Lung microvascular endothelial cell (primary cell): ENCODE measurements around the gene WWP2. TPM values are rescaled to one million over a fixed set of nuclear protein-coding genes. Genes with fewer than 3 reads are reported as not detected.
"Not testable (repeated sequence)": the region's sequence is repeated elsewhere in the genome, so short reads cannot be mapped to it uniquely, and the experiment has no call there.

Experiments
- DNase-seq, 2 donors: peaks; one replicate each; pipeline versions ENCODE4 v3.0.0 to v3.0.0-alpha.2; 2010; ENCODE audit warnings: low read depth in 2 of 2
- total RNA-seq: library from RNA; depleted of rRNA; stranded (reverse); fragments of >200 nt; gene quantifications from 2 replicates; pipeline ENCODE4 v1.2.1, GENCODE V29; 2014

Gene WWP2
- total RNA-seq, 1 donor from 2014 or later = 15.1 TPM

DNA sequence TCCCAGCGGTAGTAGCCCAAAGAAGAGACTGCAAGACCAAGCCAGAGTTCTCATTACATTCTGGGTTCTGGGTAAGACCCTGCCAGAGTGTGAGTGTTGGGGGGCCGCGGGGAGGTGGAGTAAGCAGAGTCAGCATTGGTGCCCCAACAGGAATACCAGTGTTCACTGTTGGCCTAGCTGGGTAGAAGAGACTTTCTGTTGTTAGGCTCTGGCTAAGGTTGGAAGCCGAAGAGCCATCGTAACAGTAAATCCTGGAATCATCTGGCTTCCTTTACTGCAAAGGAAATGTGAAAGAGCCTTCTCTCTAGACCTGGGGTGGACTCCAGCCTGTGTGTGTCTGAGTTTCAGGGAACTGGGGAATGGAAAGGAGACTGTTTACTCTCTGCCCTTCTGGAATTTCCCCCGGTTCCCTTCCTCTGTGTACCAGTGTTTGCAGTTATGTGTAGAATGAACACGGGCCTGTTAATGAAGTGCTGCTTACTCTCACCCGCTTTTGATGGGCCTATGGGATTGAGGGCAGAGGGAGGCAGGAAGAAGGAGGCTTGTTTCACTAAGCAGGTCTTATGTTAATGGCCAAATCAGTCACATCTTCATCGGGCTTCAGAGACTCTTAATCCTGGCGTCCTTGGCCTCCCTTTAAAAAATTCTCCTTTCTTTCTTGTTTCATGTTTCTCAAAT lies 68.5 kb downstream of the WWP2 start:
- peak; percentile 26 to 58 for DNase-seq

DNA sequence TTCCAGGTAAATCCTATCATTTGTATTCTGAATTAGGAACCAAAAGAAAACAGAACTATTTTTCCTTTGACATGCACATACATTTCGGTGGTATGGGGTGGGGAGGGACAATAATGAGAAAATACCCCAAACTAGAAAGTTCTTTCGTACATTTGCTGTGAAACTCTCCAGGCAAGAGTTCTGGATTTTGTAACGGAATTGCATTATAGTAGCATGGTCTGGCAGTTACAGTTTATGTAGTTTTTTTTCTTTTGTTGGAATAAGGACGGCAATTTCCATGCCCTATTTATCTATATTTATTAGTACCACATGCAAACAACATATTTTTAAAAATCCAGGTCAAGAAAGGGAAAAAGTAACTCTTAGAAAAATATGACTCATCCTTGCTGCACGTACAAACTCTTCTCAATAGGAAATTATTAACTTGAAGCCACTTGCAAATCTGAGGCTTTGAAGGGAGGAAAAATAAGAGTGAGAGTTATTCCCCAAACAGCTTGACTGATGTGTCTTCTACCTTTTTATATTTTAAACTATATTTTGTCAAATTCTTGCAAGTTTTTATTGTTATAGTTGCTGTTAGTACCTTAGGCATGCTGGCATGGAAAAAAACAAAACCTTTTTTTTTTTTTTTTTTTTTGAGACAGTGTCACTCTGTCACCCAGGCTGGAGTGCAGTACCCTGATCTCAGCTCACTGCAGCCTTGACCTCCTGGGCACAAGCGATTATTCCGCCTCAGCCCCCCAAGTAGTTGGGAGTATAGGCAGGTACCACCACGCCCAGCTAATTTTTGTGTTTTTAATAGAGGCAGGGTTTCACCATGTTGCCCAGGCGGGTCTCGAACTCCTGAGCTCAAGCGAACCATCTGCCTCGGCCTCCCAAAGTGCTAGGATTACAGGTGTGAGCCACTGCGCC lies 69.3 kb downstream of the WWP2 start:
- peak in 1 of 2 donors; percentile 41 for DNase-seq

GRCh38 chr16:69833357-69834282 lies 71.5 kb downstream of the WWP2 start:
- peak in 1 of 2 donors; percentile 22 for DNase-seq

DNA sequence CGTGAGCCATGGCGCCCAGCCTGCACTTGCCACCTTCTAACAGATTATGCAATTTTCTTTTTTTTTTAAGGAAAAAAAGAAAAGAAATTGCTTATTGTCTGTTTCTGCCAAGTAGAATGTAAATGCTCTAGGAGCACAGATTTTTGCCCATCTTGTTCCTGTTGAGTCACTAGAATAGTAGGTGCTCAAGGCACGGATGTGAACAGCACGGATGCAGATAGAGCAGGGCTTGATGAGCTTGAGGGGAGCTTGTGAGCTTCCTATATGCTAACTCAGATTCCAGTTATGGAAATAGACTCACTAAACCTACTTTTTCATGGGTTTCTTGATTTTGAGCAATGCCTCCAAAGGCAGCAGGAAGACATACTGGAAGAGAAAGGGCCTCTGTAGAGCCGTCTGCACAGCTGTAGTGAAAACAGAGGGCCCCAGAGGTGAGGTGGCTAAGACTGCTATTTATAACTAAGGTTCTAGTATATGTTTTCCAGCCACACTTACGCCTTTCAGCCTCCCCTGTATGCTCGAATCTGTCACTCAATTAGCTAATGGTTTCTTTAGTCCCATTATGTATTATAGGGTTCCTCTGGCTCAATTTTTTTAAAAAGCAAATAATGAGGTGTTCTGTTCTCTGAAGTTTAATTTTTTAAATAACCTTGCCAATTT lies 72.8 kb downstream of the WWP2 start:
- no peak for DNase-seq

- DNase-seq = no peak
Observed at GRCh38 chr16:69836257-69836656, 74.1 kb downstream of the WWP2 start.

DNA sequence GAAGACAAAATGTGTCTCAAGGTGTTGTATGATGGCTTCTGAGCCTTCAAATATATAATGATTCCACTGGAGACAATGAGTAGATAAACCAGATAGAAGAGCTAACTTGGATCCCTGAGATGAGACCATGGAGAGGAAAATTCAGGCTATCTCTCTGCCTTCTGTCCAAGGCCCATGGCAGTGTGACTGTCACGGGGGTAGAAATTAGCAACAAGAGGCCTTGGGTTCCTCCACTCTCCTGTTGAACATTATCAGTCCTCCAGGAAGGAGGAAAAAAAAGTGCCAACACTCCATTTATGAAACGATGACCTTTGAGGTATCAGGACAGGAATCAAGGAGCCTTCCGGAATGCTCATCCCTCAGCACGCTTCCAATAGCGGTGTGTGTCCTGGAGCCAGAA lies 75.2 kb downstream of the WWP2 start:
- no peak for DNase-seq

DNA sequence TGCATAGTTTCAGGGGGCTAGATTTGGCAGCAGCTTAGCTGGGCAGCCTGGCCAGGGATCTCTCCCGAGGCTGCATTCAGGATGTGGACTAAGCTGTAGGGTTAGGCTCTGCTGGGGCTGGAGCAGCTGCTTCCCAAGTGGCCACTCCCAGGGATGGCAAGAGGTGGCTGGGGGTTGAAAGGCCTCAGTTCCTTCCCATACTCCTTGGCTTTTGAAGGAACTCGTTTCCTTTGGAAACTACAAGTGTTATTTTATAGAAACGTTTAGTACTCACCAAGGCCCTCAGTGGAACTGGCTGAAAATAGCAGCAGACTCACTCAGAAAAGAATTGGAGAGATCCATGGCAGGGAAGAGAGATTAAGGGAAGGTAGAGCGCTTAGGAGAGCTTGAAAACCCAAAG lies 76.4 kb downstream of the WWP2 start:
- DNase-seq = peak in 1 of 2 donors; percentile 70

DNA sequence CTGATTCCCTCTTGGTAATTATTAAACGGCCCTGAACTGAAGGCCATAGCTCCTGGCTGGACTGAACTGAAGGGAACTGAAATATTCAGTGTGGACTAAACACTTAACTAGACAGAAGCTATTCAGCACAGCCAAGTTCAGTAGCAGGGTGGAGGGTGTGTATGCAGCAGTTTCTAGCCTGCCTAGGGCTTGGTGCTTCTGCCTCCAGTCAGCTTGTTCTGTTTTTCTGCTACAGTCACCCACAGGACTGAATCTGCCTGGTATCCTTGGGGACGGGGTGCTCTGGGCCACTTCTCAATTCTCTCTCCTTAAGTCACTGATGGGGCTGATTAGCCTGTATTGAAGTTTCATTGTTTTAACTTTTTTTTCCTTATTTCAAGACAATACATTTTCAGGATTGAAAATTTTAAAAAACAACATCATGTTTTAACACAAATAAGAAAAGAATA lies 77.1 kb downstream of the WWP2 start:
- no peak for DNase-seq

- DNase-seq = peak in 1 of 2 donors; percentile 24
Observed at GRCh38 chr16:69839798-69840409, 77.8 kb downstream of the WWP2 start.

DNA sequence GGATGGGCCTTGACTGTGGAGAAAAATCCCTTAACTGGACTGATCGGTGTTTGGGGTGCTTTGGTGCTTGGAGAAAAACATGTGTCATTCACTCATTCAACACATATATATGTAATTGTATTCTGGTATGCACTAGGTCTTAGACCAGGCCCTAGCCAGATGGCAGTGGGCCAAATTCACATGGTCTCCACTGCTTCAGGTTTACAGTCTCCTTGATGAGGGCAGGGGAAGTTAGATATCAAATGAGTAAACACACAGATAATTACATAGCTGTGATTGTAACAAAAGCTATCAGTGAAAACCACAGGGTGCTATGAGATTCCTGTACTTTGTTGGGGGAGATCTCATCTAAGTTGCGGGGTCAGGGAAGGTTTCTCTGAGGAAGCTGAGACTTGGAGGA lies 78.8 kb downstream of the WWP2 start:
- DNase-seq = peak in 1 of 2 donors; percentile 54

GRCh38 chr16:69844441-69844840 lies 82.3 kb downstream of the WWP2 start:
- DNase-seq = no peak

DNA sequence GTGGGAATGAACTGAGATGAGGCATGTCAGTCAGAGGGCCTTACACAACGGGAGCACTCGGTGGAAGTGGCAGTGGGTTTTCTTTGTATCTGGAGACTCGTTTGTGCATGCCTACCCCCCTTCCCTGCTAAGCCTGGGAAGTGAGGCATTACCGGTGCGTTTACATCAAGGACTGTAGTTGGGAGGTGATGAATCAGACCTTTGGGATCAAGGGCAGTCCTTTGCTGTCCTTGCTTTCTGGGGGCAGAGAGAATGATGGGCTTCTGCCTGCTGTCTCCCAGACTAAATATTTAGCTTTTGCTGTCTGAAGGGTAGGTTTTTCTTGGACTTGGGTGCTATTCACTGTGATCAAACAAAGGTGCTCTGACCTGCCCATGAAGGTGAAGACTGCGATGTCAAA lies 83.0 kb downstream of the WWP2 start:
- DNase-seq = peak in 1 of 2 donors; percentile 64

- DNase-seq = no peak
Observed at GRCh38 chr16:69847643-69848042, 85.5 kb downstream of the WWP2 start.

- peak; percentile 77 to 95 for DNase-seq
Observed at GRCh38 chr16:69848637-69849545, 86.8 kb downstream of the WWP2 start.

GRCh38 chr16:69851491-69852240 lies 89.5 kb downstream of the WWP2 start:
- DNase-seq = no peak

GRCh38 chr16:69852815-69853214 lies 90.7 kb downstream of the WWP2 start:
- no peak for DNase-seq

GRCh38 chr16:69853481-69853880 lies 91.3 kb downstream of the WWP2 start:
- no peak for DNase-seq

DNA sequence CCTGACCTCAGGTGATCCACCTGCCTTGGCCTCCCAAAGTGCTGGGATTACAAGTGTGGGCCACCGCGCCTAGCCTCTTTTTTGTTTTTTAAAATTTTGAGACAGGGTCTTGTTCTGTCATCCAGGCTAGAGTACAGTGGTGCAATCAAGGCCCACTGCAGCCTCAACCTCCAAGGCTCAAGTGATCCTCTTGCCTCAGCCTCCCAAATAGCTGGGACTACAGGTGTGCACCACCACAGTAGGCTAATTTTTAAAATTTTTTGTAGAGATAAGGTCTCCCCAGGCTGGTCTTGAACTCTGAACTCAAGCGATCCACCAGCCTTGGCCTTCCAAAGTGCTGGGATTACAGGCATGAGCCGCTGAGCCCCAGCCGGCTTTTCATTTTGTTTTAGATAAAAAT lies 92.6 kb downstream of the WWP2 start:
- not testable (repeated sequence) for DNase-seq

GRCh38 chr16:69855592-69855991 lies 93.5 kb downstream of the WWP2 start:
- peak; percentile 50 to 85 for DNase-seq
